Loucy (cell line): ENCODE results near the gene CEP164.

Source experiments
- H2AFZ ChIP-seq: fragments of 200-600 bp; sonication (generic); 2 replicates; pipeline ENCODE4 v1.6.0; 2016; ENCODE audit warnings: antibody characterized with exemption, mild to moderate bottlenecking, low read length, moderate library complexity
- H3F3A ChIP-seq: fragments of 200-600 bp; 2 replicates; pipeline ENCODE4 v1.6.0; 2016; ENCODE audit warnings: antibody characterized with exemption, low read depth, mild to moderate bottlenecking
- H3K27me3 ChIP-seq: fragments of 200-600 bp; sonication (generic); 2 replicates; pipeline ENCODE4 v1.6.1; 2014; ENCODE audit warnings: low read length, mild to moderate bottlenecking; ENCODE audit not compliant: insufficient read depth, poor library complexity, severe bottlenecking
- H3K36me3 ChIP-seq: fragments of 200-600 bp; sonication (generic); 2 replicates; pipeline ENCODE4 v1.6.1; 2016; ENCODE audit warnings: low read length; ENCODE audit not compliant: insufficient read depth
- H3K4me1 ChIP-seq: fragments of 200-600 bp; sonication (generic); 2 replicates; pipeline ENCODE4 v1.5.1; 2014; ENCODE audit warnings: low read length, mild to moderate bottlenecking; ENCODE audit not compliant: insufficient read depth, poor library complexity, severe bottlenecking
- H3K4me2 ChIP-seq: fragments of 200-600 bp; sonication (generic); 2 replicates; pipeline ENCODE4 v1.6.0; 2014; ENCODE audit warnings: antibody characterized with exemption, low read length, low read depth, mild to moderate bottlenecking; ENCODE audit not compliant: poor library complexity, severe bottlenecking
- H3K4me3 ChIP-seq: fragments of 200-600 bp; sonication (generic); 2 replicates; pipeline ENCODE4 v1.5.1; 2014; ENCODE audit warnings: low read length, mild to moderate bottlenecking, mixed read lengths; ENCODE audit not compliant: poor library complexity, severe bottlenecking
- H3K79me2 ChIP-seq: fragments of 200-600 bp; sonication (generic); 2 replicates; pipeline ENCODE4 v1.6.1; 2014; ENCODE audit warnings: low read length; ENCODE audit not compliant: insufficient read depth
- H3K9ac ChIP-seq: fragments of 200-600 bp; sonication (generic); 2 replicates; pipeline ENCODE4 v1.6.0; 2014; ENCODE audit warnings: mild to moderate bottlenecking, low read depth, low read length, moderate library complexity; ENCODE audit not compliant: poor library complexity, severe bottlenecking
- H3K9me2 ChIP-seq: fragments of 200-600 bp; sonication (generic); replicated peaks from 2 replicates; pipeline ENCODE4 v1.6.1; 2016; ENCODE audit warnings: low read depth, low read length, mixed read lengths
- H3K9me3 ChIP-seq: fragments of 200-600 bp; sonication (generic); 2 replicates; pipeline ENCODE4 v1.6.1; 2014; ENCODE audit warnings: mild to moderate bottlenecking, antibody characterized with exemption, low read length, low read depth; ENCODE audit not compliant: insufficient read depth
- H4K20me1 ChIP-seq: fragments of 200-600 bp; sonication (generic); 2 replicates; pipeline ENCODE4 v1.6.0; 2014; ENCODE audit warnings: antibody characterized with exemption, low read length, mild to moderate bottlenecking; ENCODE audit not compliant: insufficient read depth, poor library complexity, severe bottlenecking
- CTCF ChIP-seq: fragments of 200-600 bp; sonication (generic); conservative IDR thresholded peaks from 2 replicates; pipeline ENCODE4 v1.5.1; 2014; ENCODE audit warnings: mild to moderate bottlenecking, antibody characterized with exemption, low read length
- EZH2phosphoT487 ChIP-seq: fragments of 200-600 bp; IDR thresholded peaks from 2 replicates; pipeline ENCODE4 v1.6.1; 2018; ENCODE audit warnings: antibody characterized with exemption, mild to moderate bottlenecking, moderate library complexity, borderline replicate concordance

The CEP164 gene

GRCh38 chr11:117426297-117426685 lies 98.6 kb downstream of the CEP164 start:
- Histone ChIP-seq H2AFZ (no peak overlapping the region), H3K36me3 (no peaks in the 10 kb centered on the region)
- TF ChIP-seq EZH2phosphoT487 (no peak), CTCF (peak; percentile 99)

GRCh38 chr11:117426941-117427340 lies 99.3 kb downstream of the CEP164 start:
- H3K9ac ChIP-seq: no peak overlapping the region
- no peaks in the 10 kb centered on the region for H4K20me1 ChIP-seq
- no peaks in the 10 kb centered on the region for H3K36me3 ChIP-seq
- H3K27me3 ChIP-seq: no peaks in the 10 kb centered on the region
- no peak overlapping the region for H3K4me3 ChIP-seq
- H3K9me2 ChIP-seq: no peaks in the 10 kb centered on the region
- H2AFZ ChIP-seq: no peak overlapping the region
- no peaks in the 10 kb centered on the region for H3F3A ChIP-seq
- no peaks in the 10 kb centered on the region for H3K4me1 ChIP-seq
- H3K4me2 ChIP-seq: no peak overlapping the region
- H3K79me2 ChIP-seq: no peaks in the 10 kb centered on the region
- H3K9me3 ChIP-seq: no peaks in the 10 kb centered on the region
- TF ChIP-seq CTCF: no peak

More at GRCh38 chr11:117426297-117426685, 98.6 kb downstream of the CEP164 start:
- H3K4me1 ChIP-seq: no peaks in the 10 kb centered on the region
- no peak overlapping the region for H3K4me2 ChIP-seq
- H3K9me2 ChIP-seq: no peaks in the 10 kb centered on the region
- H3K9me3 ChIP-seq: no peaks in the 10 kb centered on the region
- H3K27me3 ChIP-seq: no peaks in the 10 kb centered on the region
- no peaks in the 10 kb centered on the region for H3K79me2 ChIP-seq
- H3F3A ChIP-seq: no peaks in the 10 kb centered on the region
- no peak overlapping the region for H3K4me3 ChIP-seq
- H4K20me1 ChIP-seq: no peaks in the 10 kb centered on the region
- no peak overlapping the region for H3K9ac ChIP-seq

- H3K79me2 ChIP-seq: no peaks in the 10 kb centered on the region
- H3K36me3 ChIP-seq: no peaks in the 10 kb centered on the region
Observed at GRCh38 chr11:117427356-117427874, 99.8 kb downstream of the CEP164 start.

More at GRCh38 chr11:117427356-117427874, 99.8 kb downstream of the CEP164 start:
- H3K9ac ChIP-seq: no peak overlapping the region
- no peak overlapping the region for H3K4me3 ChIP-seq
- no peak overlapping the region for H2AFZ ChIP-seq
- TF ChIP-seq CTCF (no peak), EZH2phosphoT487 (no peak)
- H3K4me2 ChIP-seq: no peak overlapping the region
- H3K9me2 ChIP-seq: no peaks in the 10 kb centered on the region
- no peaks in the 10 kb centered on the region for H3F3A ChIP-seq
- no peaks in the 10 kb centered on the region for H3K27me3 ChIP-seq
- H3K4me1 ChIP-seq: no peaks in the 10 kb centered on the region
- no peaks in the 10 kb centered on the region for H3K9me3 ChIP-seq
- no peaks in the 10 kb centered on the region for H4K20me1 ChIP-seq
